ENCODE data around the gene DST.
"Not testable (repeated sequence)": the region's sequence is repeated elsewhere in the genome, so short reads cannot be mapped to it uniquely, and the experiment has no call there.

DST gene

GRCh38 chr6:56515081-56515905 is 127.4 kb downstream of the DST start:
- no peak for DNase-seq (ENCODE audit: low spot score)

- no peak for DNase-seq (ENCODE audit: low spot score)
These were observed 128.3 kb downstream of the DST start for GRCh38 chr6:56514395-56514794.

GRCh38 chr6:56513631-56514030 is 129.1 kb downstream of the DST start:
- DNase-seq (ENCODE audit: low spot score), result no peak

- DNase-seq (ENCODE audit: low spot score), result no peak
These were observed 131.1 kb downstream of the DST start for GRCh38 chr6:56511591-56511990.

- no peak for DNase-seq (ENCODE audit: low spot score)
These were observed 131.6 kb downstream of the DST start for GRCh38 chr6:56510984-56511531.

- no peak for DNase-seq (ENCODE audit: low spot score)
These were observed 133.7 kb downstream of the DST start for GRCh38 chr6:56509031-56509430.

GRCh38 chr6:56507517-56507916 is 135.2 kb downstream of the DST start:
- DNase-seq (ENCODE audit: low spot score), result no peak

- no peak for DNase-seq (ENCODE audit: low spot score)
These were observed 137.0 kb downstream of the DST start for GRCh38 chr6:56505512-56506260.

- no peak for DNase-seq (ENCODE audit: low spot score)
These were observed 140.7 kb downstream of the DST start for GRCh38 chr6:56501993-56502392.

GRCh38 chr6:56499095-56499494 is 143.6 kb downstream of the DST start:
- no peak for DNase-seq (ENCODE audit: low spot score)

- DNase-seq (ENCODE audit: low spot score), result no peak
These were observed 145.0 kb downstream of the DST start for GRCh38 chr6:56497691-56498090.

GRCh38 chr6:56497240-56497639 is 145.4 kb downstream of the DST start:
- DNase-seq (ENCODE audit: low spot score), result no peak

- DNase-seq (ENCODE audit: low spot score), result not testable (repeated sequence)
These were observed 146.0 kb downstream of the DST start for GRCh38 chr6:56496650-56497049.

GRCh38 chr6:56495654-56496053 is 147.0 kb downstream of the DST start:
- DNase-seq (ENCODE audit: low spot score), result no peak

GRCh38 chr6:56491606-56492328 is 150.9 kb downstream of the DST start:
- no peak for DNase-seq (ENCODE audit: low spot score)

GRCh38 chr6:56490993-56491392 is 151.7 kb downstream of the DST start:
- DNase-seq (ENCODE audit: low spot score), result no peak

- no peak for DNase-seq (ENCODE audit: low spot score)
These were observed 153.1 kb downstream of the DST start for GRCh38 chr6:56489559-56489958.

- DNase-seq (ENCODE audit: low spot score), result no peak
These were observed 154.4 kb downstream of the DST start for GRCh38 chr6:56488281-56488680.

GRCh38 chr6:56486681-56487080 is 156.0 kb downstream of the DST start:
- DNase-seq (ENCODE audit: low spot score), result no peak

- DNase-seq (ENCODE audit: low spot score), result no peak
These were observed 158.0 kb downstream of the DST start for GRCh38 chr6:56484669-56485068.

GRCh38 chr6:56483929-56484328 is 158.8 kb downstream of the DST start:
- DNase-seq (ENCODE audit: low spot score), result no peak

GRCh38 chr6:56482525-56482924 is 160.2 kb downstream of the DST start:
- no peak for DNase-seq (ENCODE audit: low spot score)

Measured in germinal center (tissue), 1 donor.